Lung (tissue), 12 donors: Measurements from ENCODE around the gene ZNF41. TPM values are rescaled to one million over a fixed set of nuclear protein-coding genes. Genes with fewer than 3 reads are reported as not detected.

ENCODE experiments used
- ATAC-seq: fragments of 200-7000 bp; cut with Tn5 transposase; one replicate; pipeline ENCODE4 v1.9.1; 2020; ENCODE audit warnings: moderate number of reproducible peaks; ENCODE audit not compliant: insufficient read depth, low FRiP score
- DNase-seq, 3 donors: peaks; one replicate each; pipeline ENCODE4 v3.0.0-alpha.2; 2013 to 2017
- H3K27ac ChIP-seq, 2 donors: one replicate each; pipeline ENCODE4 v1.5.1; 2013; ENCODE audit warnings: mild to moderate bottlenecking in 2 of 2, moderate library complexity in 2 of 2, control low read depth in 1 of 2, inconsistent platforms in 1 of 2, low read depth in 1 of 2, low read length in 1 of 2
- H3K27me3 ChIP-seq, 3 donors: one replicate each; pipeline ENCODE4 v1.5.1; 2013; ENCODE audit warnings: low read length in 2 of 3; ENCODE audit not compliant: control insufficient read depth in 3 of 3, insufficient read depth in 3 of 3
- H3K36me3 ChIP-seq, 4 donors: one replicate each; pipeline ENCODE4 v1.5.1; 2013; ENCODE audit warnings: low read length in 4 of 4, mild to moderate bottlenecking in 1 of 4, moderate library complexity in 1 of 4; ENCODE audit not compliant: control insufficient read depth in 4 of 4, insufficient read depth in 4 of 4
- H3K4me1 ChIP-seq, 5 donors: one replicate each; pipeline ENCODE4 v1.5.1; 2013; ENCODE audit warnings: low read length in 5 of 5, mild to moderate bottlenecking in 2 of 5, moderate library complexity in 1 of 5; ENCODE audit not compliant: control insufficient read depth in 5 of 5, insufficient read depth in 5 of 5
- H3K4me3 ChIP-seq: one replicate; pipeline ENCODE4 v1.5.1; 2013; ENCODE audit warnings: mild to moderate bottlenecking, control low read depth, moderate library complexity
- H3K9ac ChIP-seq, 2 donors: one replicate each; pipeline ENCODE4 v1.5.1; 2013; ENCODE audit warnings: low read length in 2 of 2, control low read depth in 1 of 2; ENCODE audit not compliant: insufficient read depth in 1 of 2
- H3K9me3 ChIP-seq, 4 donors: one replicate each; pipeline ENCODE4 v1.5.1; 2013; ENCODE audit warnings: low read length in 3 of 4, mild to moderate bottlenecking in 1 of 4, moderate library complexity in 1 of 4; ENCODE audit not compliant: control insufficient read depth in 4 of 4, insufficient read depth in 3 of 4
- CTCF ChIP-seq: IDR thresholded peaks from 2 replicates; pipeline ENCODE4 v1.5.1; 2012; ENCODE audit warnings: mild to moderate bottlenecking; ENCODE audit errors: control extremely low read depth, extremely low read depth
- WGBS, 2 donors: extraction: QIAGEN DNeasy Blood & Tissue Kit; methylation state at CpG; one replicate each; pipeline ENCODE4 v1.1.7; 2013; 5-methylcytosine and 5-hydroxymethylcytosine counted together
- polyA plus RNA-seq, 2 donors: library from polyadenylated mRNA; stranded (reverse); fragments of 200-250 nt; gene quantifications; one replicate each; pipeline ENCODE4 v1.2.1, GENCODE V29; 2013
- total RNA-seq, 2 donors: library from RNA; depleted of rRNA in 1 of 2; stranded (reverse); fragments of >200 nt in 1 of 2; gene quantifications; one replicate each; pipeline ENCODE4 v1.2.1, GENCODE V29; 2014 to 2021
- donor health status: control.
- donor health status: control.
- donor health status: Bipolar disorder and iron deficiency.
- donor health status: healthy.
- donor health status: DM: yes; HTN: yes; CAD: no.

Gene ZNF41
- total and polyA plus RNA-seq, 4 donors, result 2.0 to 12.0 (median 6.9) TPM

- Histone ChIP-seq H3K4me1 (no peaks in the 10 kb centered on the region), H3K27ac (no peak overlapping the region), H3K4me3 (no peak overlapping the region), H3K27me3 (no peaks in the 10 kb centered on the region), H3K36me3 (peaks cover 4 to 38% (median 21%) of the 10 kb centered on the region in 4 donors), H3K9me3 (peaks cover 0 to 31% (median 11%) of the 10 kb centered on the region in 4 donors), H3K9ac (no peak overlapping the region)
- no peak for TF ChIP-seq CTCF
- WGBS, 2 donors, result 88 to 97% methylated on average over 2 of the region's 2 CpGs
- DNase-seq (no peak), ATAC-seq (no peak)
Observed at GRCh38 chrX:47446431-47446830, 36.6 kb downstream of the ZNF41 start.

DNA sequence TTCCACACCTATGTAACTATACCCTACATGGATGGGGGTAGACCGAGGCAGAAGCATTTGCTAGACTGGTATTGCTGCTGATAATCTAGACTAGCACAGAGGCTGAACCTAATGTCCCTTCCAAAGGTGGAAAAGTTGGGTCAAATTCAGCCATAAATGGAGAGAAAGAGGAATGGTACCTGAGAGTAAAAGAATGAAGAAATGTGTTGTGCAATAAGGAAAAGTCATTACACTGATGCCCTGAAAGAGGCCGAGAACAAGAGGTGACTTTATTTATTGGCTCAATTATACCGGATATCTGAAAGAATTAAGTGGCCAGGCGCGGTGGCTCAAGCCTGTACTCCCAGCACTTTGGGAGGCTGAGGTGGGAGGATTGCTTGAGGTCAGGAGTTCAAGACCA lies 52.1 kb downstream of the ZNF41 start:
- 91 to 95% methylated on average over 5 of the region's 5 CpGs for WGBS, 2 donors
- H3K4me1 ChIP-seq, result no peaks in the 10 kb centered on the region
- TF ChIP-seq CTCF, result no peak
- peaks cover 0 to 12% (median 2%) of the 10 kb centered on the region in 4 donors for H3K9me3 ChIP-seq
- no peak overlapping the region for H3K27ac ChIP-seq
- ATAC-seq (no peak), DNase-seq (no peak)
- no peak overlapping the region for H3K9ac ChIP-seq
- H3K36me3 ChIP-seq, result no peaks in the 10 kb centered on the region
- no peaks in the 10 kb centered on the region for H3K27me3 ChIP-seq
- H3K4me3 ChIP-seq, result no peak overlapping the region

DNA sequence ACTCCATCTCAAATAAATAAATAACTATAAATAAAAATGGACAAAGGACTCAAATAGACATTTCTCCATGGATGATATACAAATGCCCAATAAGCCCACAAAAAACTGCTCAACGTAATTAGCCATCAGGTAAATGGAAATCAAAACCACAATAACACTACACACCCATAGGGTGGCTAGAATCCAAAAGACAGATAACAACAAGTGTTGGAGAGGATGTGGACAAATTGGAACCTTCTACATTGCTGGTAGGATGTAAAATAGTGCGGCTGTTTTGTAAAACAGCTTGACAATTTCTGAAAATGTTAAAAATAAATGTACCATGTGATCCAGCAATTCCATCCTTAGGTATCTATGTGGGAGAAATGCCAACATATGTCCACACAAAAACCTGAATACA lies 60.6 kb downstream of the ZNF41 start:
- H3K27me3 ChIP-seq, result no peaks in the 10 kb centered on the region
- ATAC-seq (no peak), DNase-seq (no peak)
- WGBS, 2 donors, result 68 to 89% methylated on average over 2 of the region's 2 CpGs
- H3K4me1 ChIP-seq, result no peaks in the 10 kb centered on the region
- H3K9ac ChIP-seq, result no peak overlapping the region
- no peak overlapping the region for H3K27ac ChIP-seq
- no peaks in the 10 kb centered on the region for H3K36me3 ChIP-seq
- H3K9me3 ChIP-seq, result peaks cover 0 to 22% (median 2%) of the 10 kb centered on the region in 4 donors
- no peak for TF ChIP-seq CTCF
- H3K4me3 ChIP-seq, result no peak overlapping the region

- Histone ChIP-seq H3K36me3 (no peaks in the 10 kb centered on the region), H3K4me3 (no peak overlapping the region), H3K9ac (no peak overlapping the region), H3K27ac (no peak overlapping the region), H3K27me3 (no peaks in the 10 kb centered on the region), H3K4me1 (no peaks in the 10 kb centered on the region), H3K9me3 (peaks cover 0 to 28% (median 2%) of the 10 kb centered on the region in 4 donors)
- ATAC-seq (no peak), DNase-seq (no peak)
- WGBS, 2 donors, result 53 to 67% methylated on average over 5 of the region's 5 CpGs
- TF ChIP-seq CTCF, result no peak
Observed at GRCh38 chrX:47420962-47421361, 62.1 kb downstream of the ZNF41 start.
